SK-N-SH (cell line): Measurements from ENCODE around the gene RAD1. TPM values are rescaled to one million over a fixed set of nuclear protein-coding genes. Genes with fewer than 3 reads are reported as not detected.

ENCODE experiments used
- CTCF ChIA-PET: fragments of 300-600, 350-600 bp; formaldehyde crosslinking; extraction: SDS; loops from one replicate; lab custom pipeline; 2021; lab: Yijun Ruan, JAX
- POLR2A ChIA-PET: fragments of 350-600 bp; sonication (Branson Sonifier 250); formaldehyde crosslinking; extraction: SDS; loops from one replicate; lab custom pipeline; 2020; ENCODE audit warnings: antibody characterized with exemption, inconsistent platforms; lab: Yijun Ruan, JAX
- DNase-seq: peaks from one replicate; pipeline ENCODE4 v3.0.0; 2012
- H2AFZ ChIP-seq: fragments of 200-600 bp; sonication (generic); 2 replicates; pipeline ENCODE4 v1.8.1; 2016; ENCODE audit warnings: antibody characterized with exemption, mild to moderate bottlenecking, low read depth
- H3F3A ChIP-seq: fragments of 200-600 bp; sonication (generic); replicated peaks from 2 replicates; pipeline ENCODE3; 2016; ENCODE audit warnings: antibody characterized with exemption, mild to moderate bottlenecking; ENCODE audit not compliant: insufficient read depth
- H3K27ac ChIP-seq, 2 experiments: fragments of 200-500 bp in 1 of 2; fragments of 200-600 bp in 1 of 2; sonication (Bioruptor generic) in 1 of 2; sonication (generic), shearing (Covaris generic) in 1 of 2; 2 replicates each; pipeline versions ENCODE4 v1.5.1 to v1.6.1; 2014 to 2016; ENCODE audit warnings: low read depth in 2 of 2, inconsistent platforms in 1 of 2, low read length in 1 of 2, mild to moderate bottlenecking in 1 of 2, mixed read lengths in 1 of 2
- H3K27me3 ChIP-seq: fragments of 200-600 bp; sonication (generic), shearing (Covaris generic); 2 replicates; pipeline ENCODE4 v1.6.1; 2016; ENCODE audit warnings: mixed run types; ENCODE audit not compliant: insufficient read depth
- H3K36me3 ChIP-seq, 2 experiments: fragments of 200-500 bp in 1 of 2; fragments of 200-600 bp in 1 of 2; sonication (Bioruptor generic) in 1 of 2; sonication (generic) in 1 of 2; replicated peaks in 1 of 2; 2 replicates each; pipeline versions ENCODE3 to v1.5.1; 2014 to 2016; ENCODE audit warnings: low read length in 1 of 2, mild to moderate bottlenecking in 1 of 2; ENCODE audit not compliant: insufficient read depth in 2 of 2, control insufficient read depth in 1 of 2
- H3K4me1 ChIP-seq, 2 experiments: fragments of 200-500 bp in 1 of 2; fragments of 200-600 bp in 1 of 2; sonication (Bioruptor generic) in 1 of 2; sonication (generic), shearing (Covaris generic) in 1 of 2; 2 replicates each; pipeline versions ENCODE4 v1.5.1 to v1.6.1; 2014 to 2016; ENCODE audit warnings: low read depth in 1 of 2, low read length in 1 of 2, mixed run types in 1 of 2; ENCODE audit not compliant: insufficient read depth in 2 of 2, control insufficient read depth in 1 of 2
- H3K4me2 ChIP-seq: fragments of 200-600 bp; sonication (generic), shearing (Covaris generic); 2 replicates; pipeline ENCODE4 v1.6.1; 2017; ENCODE audit warnings: mixed run types
- H3K4me3 ChIP-seq, 2 experiments: fragments of 200-500 bp in 1 of 2; fragments of 200-600 bp in 1 of 2; sonication (Bioruptor generic) in 1 of 2; sonication (generic), shearing (Covaris generic) in 1 of 2; 2 replicates each; pipeline versions ENCODE4 v1.5.1 to v1.8.1; 2014 to 2016; ENCODE audit warnings: low read depth in 2 of 2, inconsistent platforms in 1 of 2, low read length in 1 of 2, mild to moderate bottlenecking in 1 of 2, mixed read lengths in 1 of 2, moderate library complexity in 1 of 2
- H3K79me2 ChIP-seq: fragments of 200-600 bp; sonication (generic); 2 replicates; pipeline ENCODE4 v1.8.1; 2017; ENCODE audit warnings: mild to moderate bottlenecking; ENCODE audit not compliant: insufficient read depth
- H3K9ac ChIP-seq: fragments of 200-600 bp; sonication (generic); 2 replicates; pipeline ENCODE4 v1.6.1; 2017; ENCODE audit warnings: mixed run types
- H3K9me2 ChIP-seq: fragments of 200-600 bp; sonication (generic); 2 replicates; pipeline ENCODE4 v1.6.1; 2017; ENCODE audit warnings: mixed run types
- H3K9me3 ChIP-seq: fragments of 200-600 bp; sonication (generic); 2 replicates; pipeline ENCODE4 v1.6.1; 2017; ENCODE audit warnings: mixed run types, mild to moderate bottlenecking, moderate library complexity
- H4K20me1 ChIP-seq: fragments of 200-600 bp; sonication (generic); 2 replicates; pipeline ENCODE4 v1.6.1; 2017; ENCODE audit warnings: mild to moderate bottlenecking, mixed run types; ENCODE audit not compliant: insufficient read depth
- CTCF ChIP-seq: fragments of 200-600 bp; sonication (generic); IDR thresholded peaks from 2 replicates; pipeline ENCODE4 v1.6.1; 2017; ENCODE audit warnings: antibody characterized with exemption, mild to moderate bottlenecking, moderate library complexity
- ELF1 ChIP-seq: IDR thresholded peaks from 2 replicates; pipeline ENCODE4 v1.4.0; 2012
- EP300 ChIP-seq, 2 experiments: IDR thresholded peaks; 2 replicates each; pipeline versions ENCODE4 v1.4.0 to v1.6.1; 2012; ENCODE audit warnings: borderline replicate concordance in 1 of 2, low read depth in 1 of 2, low read length in 1 of 2
- IRF3 ChIP-seq: fragments of 150-350 bp; IDR thresholded peaks from 2 replicates; pipeline ENCODE4 v1.6.1; 2016; ENCODE audit warnings: mild to moderate bottlenecking, low read depth, low read length
- MAX ChIP-seq: IDR thresholded peaks from 2 replicates; pipeline ENCODE4 v1.4.0; 2012; ENCODE audit warnings: low read depth
- MEF2A ChIP-seq: IDR thresholded peaks from 2 replicates; pipeline ENCODE4 v1.4.0; 2012; ENCODE audit warnings: low read depth, borderline replicate concordance
- NFIC ChIP-seq: IDR thresholded peaks from 2 replicates; pipeline ENCODE4 v1.4.0; 2012; ENCODE audit warnings: borderline replicate concordance
- POLR2AphosphoS5 ChIP-seq: IDR thresholded peaks from 2 replicates; pipeline ENCODE4 v1.6.1; 2012; ENCODE audit warnings: low read depth, low read length
- RAD21 ChIP-seq: IDR thresholded peaks from 2 replicates; pipeline ENCODE4 v1.6.1; 2012; ENCODE audit warnings: mild to moderate bottlenecking, low read length
- TAF1 ChIP-seq: IDR thresholded peaks from 2 replicates; pipeline ENCODE4 v1.6.1; 2012; ENCODE audit warnings: low read depth, mild to moderate bottlenecking, low read length, moderate library complexity, borderline replicate concordance
- TCF12 ChIP-seq: IDR thresholded peaks from 2 replicates; pipeline ENCODE4 v1.4.0; 2012
- YY1 ChIP-seq: IDR thresholded peaks from 2 replicates; pipeline ENCODE4 v1.4.0; 2012; ENCODE audit warnings: low read depth, mild to moderate bottlenecking
- ZBTB33 ChIP-seq: IDR thresholded peaks from 2 replicates; pipeline ENCODE4 v1.4.0; 2012; ENCODE audit warnings: low read depth, borderline replicate concordance
- polyA plus RNA-seq, 3 experiments: library from polyadenylated mRNA; depleted of rRNA; stranded (reverse); fragments of >200 nt; gene quantifications; 2 replicates each; pipeline ENCODE4 v1.2.3, GENCODE V29; 2012

Gene RAD1
- polyA plus RNA-seq, 1 of the 3 experiments (the other 2 are of a cell fraction) = 21.2 TPM

GRCh38 chr5:34881246-34881645, 34.1 kb downstream of the RAD1 start:
- no peak for DNase-seq
- TF ChIP-seq NFIC (no peak), ZBTB33 (no peak), TAF1 (no peak), ELF1 (no peak), CTCF (no peak), RAD21 (no peak), TCF12 (no peak), MEF2A (no peak), IRF3 (no peak), MAX (no peak), YY1 (no peak), POLR2AphosphoS5 (no peak)
- Histone ChIP-seq H3K9me2 (no peaks in the 10 kb centered on the region), H3K4me3 (no peak overlapping the region), H3K27me3 (no peaks in the 10 kb centered on the region), H3K36me3 (no peaks in the 10 kb centered on the region), H3K9me3 (peaks cover 10% of the 10 kb centered on the region), H4K20me1 (no peaks in the 10 kb centered on the region), H3K4me1 (no peaks in the 10 kb centered on the region), H2AFZ (no peak overlapping the region), H3F3A (no peaks in the 10 kb centered on the region), H3K9ac (no peak overlapping the region), H3K4me2 (no peak overlapping the region), H3K27ac (no peak overlapping the region), H3K79me2 (no peaks in the 10 kb centered on the region)
- ChIA-PET POLR2A (no interaction called here), CTCF (interaction anchor here (1.2 to 3.0 kb wide), 2 partner anchors 17 to 395 kb away, joined by 3 to 15 read pairs; no protein-coding TSS in a partner anchor)

GRCh38 chr5:34876275-34876674, 39.0 kb downstream of the RAD1 start:
- no peak for TF ChIP-seq EP300 (IDR thresholded peaks at IDR 0.05; ENCODE audit: borderline replicate concordance in 1 of 2, low read depth in 1 of 2, low read length in 1 of 2)
- TF ChIP-seq IRF3 = no peak
- Histone ChIP-seq H3K9me2 (no peaks in the 10 kb centered on the region), H3K27me3 (no peaks in the 10 kb centered on the region), H3K27ac (no peak overlapping the region), H3K4me3 (no peak overlapping the region), H3K9me3 (peaks cover 10% of the 10 kb centered on the region), H3K79me2 (no peaks in the 10 kb centered on the region), H3K36me3 (no peaks in the 10 kb centered on the region), H3K4me1 (no peaks in the 10 kb centered on the region), H3K9ac (no peak overlapping the region), H2AFZ (no peak overlapping the region), H3K4me2 (no peak overlapping the region), H3F3A (no peaks in the 10 kb centered on the region), H4K20me1 (no peaks in the 10 kb centered on the region)
- ChIA-PET POLR2A (no interaction called here), CTCF (no interaction called here)
- no peak for DNase-seq
